HG02571 (cell line): Measurements from ENCODE around the gene C1QL1.
A peak's percentile ranks its signal among the peaks of the same experiment; 100 is the strongest.

Experiments used
- ATAC-seq: cut with Tn5 transposase; IDR thresholded peaks from one replicate; pipeline ENCODE4 v1.9.1; 2021; ENCODE audit warnings: mild to moderate bottlenecking, moderate library complexity; ENCODE audit not compliant: unreplicated experiment

C1QL1 gene

DNA sequence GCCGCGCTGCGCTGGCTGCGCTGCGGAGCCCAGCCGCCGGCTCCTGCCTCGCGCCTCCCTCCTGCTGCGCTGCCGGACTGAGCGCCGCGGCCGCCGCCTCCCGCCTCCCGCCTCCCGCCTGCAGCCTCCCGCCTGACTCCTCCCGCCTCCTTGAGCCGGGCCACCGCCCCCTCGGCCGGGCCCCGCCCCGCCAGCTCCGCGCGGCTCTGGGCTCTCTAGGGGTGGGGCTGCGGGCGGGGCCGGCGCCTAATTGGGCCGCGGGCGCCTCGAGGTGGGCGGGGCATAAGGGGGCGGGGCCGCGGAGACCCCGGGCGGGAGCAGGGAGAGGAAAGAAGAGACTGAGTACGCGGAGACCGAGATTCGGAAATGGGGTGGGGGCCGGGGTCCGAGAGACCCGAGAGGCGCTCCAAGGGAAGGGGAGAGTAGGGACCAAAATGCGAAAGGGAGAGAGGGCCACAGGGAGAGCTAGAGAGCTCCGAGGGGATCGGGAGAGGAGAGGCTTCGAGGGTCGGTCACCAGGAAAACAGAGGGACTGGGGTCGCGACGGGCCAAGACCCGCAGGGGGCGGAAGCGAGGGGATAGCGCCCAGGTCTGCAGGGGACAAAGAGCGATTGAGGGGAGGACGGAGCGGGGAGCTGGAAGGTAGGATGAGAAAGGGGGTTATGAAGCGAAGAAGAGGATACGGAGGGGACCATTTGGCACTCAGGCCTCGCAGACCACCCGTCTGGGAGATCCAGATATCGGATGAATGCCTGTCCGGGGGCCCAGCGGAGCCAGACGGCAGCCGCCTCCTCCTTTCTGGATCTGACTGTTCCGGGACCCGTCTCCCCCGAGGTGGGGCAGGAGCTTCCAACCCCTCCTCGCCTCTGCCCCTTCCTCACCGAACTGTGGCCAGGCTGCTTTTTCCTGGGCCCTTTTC lies at the start of gene C1QL1:
TSS of gene C1QL1 (minus strand) at position 79 of the 919 bp plus-strand sequence. CDS start 255 bp downstream, outside the sequence.
- ATAC-seq: peak; percentile 67

GRCh38 chr17:45016823-45017222 lies 48.7 kb upstream of the C1QL1 start:
- no peak for ATAC-seq

- ATAC-seq: no peak
These were observed 48.1 kb upstream of the C1QL1 start for GRCh38 chr17:45016237-45016636.

DNA sequence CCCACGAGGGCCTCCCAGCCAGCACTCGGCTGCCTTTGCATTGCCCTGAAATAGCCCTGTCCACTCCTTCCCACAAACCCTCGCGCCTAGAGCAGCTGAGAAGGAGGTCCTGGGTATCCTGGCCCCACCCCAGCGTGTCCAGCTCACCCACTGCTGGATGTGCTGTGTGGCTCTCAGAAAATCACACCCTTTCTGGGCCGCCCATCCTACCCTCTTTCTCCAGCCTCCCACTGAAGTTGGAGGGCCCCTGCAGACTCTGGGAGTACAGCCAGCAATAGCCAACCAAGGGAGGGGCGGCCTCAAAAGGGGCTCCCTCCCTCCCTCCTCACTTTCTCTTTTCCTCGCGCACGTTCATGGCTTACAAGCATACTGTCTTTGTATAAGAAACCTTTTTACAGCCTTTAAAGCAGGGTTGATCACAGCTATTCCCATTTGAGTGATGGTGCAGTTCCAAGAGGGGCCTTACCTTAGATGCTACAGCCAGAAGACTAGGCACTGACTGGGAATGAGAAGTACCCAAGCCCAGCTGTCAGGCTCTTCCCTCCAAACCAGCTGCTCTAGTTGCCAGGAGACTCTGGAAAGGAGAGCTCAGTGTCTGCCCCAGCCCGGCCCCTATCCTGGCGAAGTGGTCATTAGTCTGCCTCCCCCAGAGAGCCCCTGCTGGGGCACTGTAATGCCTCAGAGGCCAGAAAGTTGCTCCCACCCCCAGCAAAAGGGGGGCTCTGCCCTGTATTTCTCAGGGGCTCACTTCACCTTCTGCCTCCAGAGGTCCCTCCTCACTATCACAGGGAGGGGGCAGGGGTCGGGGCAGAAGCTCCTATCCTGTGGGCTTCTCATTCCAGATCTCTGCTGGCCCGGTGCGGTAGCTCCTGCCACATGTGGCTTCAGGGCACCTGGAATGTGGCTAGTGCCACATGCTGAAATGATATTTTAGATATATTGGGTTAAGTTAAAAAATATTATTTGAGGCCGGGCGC lies 45.2 kb upstream of the C1QL1 start:
- ATAC-seq: no peak

DNA sequence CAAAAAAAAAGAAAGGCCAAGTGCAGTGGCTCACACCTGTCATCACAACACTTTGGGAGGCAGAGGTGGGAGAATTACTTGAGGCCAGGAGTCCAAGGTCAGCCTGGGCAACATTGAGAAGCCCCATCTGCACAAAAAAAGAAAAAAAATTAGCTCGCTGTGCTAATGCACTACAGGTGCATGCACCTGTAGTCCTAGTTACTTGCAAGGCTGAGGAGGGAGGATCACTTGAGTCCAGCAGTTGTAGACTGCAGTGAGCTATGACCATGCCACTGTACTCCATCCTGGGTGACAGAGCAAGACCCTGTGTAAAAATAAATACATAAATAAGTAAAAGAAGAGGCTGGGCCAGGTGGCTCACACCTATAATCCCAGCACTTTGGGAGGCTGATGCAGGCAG lies 43.7 kb upstream of the C1QL1 start:
- ATAC-seq: no peak

DNA sequence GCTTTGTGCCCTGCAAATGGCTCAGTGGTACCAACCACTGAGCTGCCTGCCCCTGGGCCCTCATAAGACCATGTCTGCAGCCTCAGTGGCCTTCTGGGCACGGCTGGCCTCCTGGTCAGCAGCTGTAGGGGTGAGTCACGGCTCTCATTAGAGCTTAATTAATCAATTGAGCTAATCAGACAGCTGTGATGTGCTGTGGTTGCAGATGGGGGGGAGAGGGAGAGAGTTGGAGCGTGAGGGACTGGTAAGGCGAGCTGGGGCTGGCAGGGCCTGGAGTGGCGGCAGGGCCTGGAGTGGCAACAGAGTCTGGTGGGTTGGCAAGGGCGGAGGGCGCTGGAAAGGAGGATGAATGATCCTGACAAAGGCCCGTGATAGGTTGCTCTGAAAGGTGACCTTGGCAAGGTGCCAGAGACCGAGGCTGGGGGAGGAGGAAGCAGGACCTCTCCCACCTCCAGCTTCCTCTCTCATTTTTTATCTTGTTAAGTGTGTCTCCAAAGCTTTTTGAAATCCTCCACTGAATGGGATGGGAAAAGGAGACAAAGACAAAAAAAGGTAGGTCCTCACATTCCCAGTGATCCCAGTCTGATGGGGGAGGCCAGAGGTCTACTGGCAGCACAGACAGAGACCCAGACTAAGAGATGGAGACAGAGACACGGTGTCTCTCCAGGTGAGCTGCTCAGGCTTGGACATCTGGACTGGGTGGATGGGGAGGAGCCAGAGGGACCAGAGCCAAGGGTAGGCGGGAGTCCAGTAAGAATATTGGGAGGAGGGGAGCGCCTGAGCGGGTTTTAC lies 41.8 kb upstream of the C1QL1 start:
- ATAC-seq: no peak

DNA sequence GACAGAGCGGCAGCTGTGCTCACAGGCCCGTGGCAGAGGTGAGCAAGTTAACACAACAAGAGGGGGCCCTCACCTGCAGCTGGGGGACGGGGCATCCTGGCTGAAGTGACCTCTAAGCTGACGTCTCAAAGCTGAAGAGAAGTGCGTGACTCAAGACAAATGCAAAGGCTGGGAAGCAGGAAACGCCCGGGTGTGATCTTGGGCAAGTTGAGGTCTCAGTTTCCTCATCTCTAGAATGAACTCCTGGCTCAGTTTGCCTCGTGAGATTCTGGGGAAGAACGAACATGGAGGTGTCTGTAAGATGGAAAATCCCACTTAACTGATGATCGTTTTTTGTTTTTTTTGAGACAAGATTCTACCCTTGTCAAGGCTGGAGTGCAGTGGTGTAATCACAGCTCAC lies 40.1 kb upstream of the C1QL1 start:
- ATAC-seq: no peak

- no peak for ATAC-seq
These were observed 38.9 kb upstream of the C1QL1 start for GRCh38 chr17:45006927-45007461.

GRCh38 chr17:45005700-45006099 lies 37.6 kb upstream of the C1QL1 start:
- ATAC-seq: no peak

DNA sequence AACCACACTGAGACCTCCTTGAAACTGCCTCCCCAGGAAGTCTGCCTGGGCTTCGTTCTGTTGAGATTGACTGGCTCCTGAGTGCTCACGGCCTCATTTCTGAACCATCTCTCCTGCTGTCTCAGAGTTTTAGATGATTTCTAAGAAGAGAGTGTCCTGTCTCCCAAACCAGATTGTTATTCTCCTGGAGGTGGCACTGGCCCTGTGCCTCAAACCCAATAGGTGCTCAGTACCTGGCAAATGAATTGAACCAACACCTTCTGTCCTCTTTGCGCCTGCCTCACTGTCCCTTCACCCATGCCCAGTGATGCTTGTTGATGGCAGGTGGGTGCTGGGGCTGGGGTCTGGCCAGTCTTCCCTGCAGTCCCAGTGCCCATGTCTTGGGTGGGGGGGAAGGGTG lies 36.3 kb upstream of the C1QL1 start:
- no peak for ATAC-seq

GRCh38 chr17:45003877-45004276 lies 35.8 kb upstream of the C1QL1 start:
- ATAC-seq: no peak

DNA sequence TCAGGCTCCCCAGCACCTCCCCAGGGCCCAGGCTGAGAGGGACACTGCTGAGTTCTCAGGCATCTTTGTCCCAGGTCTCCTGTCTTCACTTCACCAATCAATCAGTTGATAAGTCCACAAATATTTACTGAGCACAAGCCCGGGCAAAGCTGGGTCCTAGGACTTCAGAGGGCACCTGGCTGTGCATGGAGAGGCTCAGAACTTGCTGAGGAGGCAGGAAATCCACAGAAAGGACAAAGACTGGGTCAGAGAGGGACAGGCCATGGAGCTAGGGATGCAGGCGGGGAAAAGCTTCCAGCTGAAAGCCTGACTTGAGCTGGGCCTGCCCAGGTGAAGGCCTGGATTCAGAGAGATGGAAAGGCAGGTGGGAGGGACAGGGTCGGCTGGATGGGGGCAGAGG lies 33.2 kb upstream of the C1QL1 start:
- ATAC-seq: no peak

GRCh38 chr17:44999433-44999832 lies 31.3 kb upstream of the C1QL1 start:
- ATAC-seq: no peak

DNA sequence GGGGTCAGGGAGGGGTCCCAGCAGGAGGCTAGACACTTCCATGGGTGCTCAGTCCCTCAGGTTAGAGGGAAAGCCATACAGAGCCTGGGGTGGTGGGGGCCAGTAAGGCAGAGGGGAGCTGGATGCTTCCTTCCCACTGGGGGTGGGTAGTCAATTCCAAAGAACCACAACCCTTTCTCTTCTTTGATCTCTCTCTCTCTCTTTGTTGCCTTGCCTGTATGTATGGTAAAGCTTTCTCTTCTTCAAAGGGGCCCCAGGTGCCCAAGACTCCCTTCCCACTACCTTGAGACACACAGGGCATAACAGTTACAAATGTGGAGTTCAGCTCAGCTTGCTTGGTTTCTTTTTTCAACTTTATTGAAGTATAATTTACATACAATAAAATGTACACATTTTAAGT lies 30.5 kb upstream of the C1QL1 start:
- ATAC-seq: no peak

- ATAC-seq: no peak
These were observed 29.8 kb upstream of the C1QL1 start for GRCh38 chr17:44997733-44998520.

GRCh38 chr17:44996304-44996703 lies 28.2 kb upstream of the C1QL1 start:
- ATAC-seq: no peak

GRCh38 chr17:44995436-44996001 lies 27.4 kb upstream of the C1QL1 start:
- ATAC-seq: no peak

DNA sequence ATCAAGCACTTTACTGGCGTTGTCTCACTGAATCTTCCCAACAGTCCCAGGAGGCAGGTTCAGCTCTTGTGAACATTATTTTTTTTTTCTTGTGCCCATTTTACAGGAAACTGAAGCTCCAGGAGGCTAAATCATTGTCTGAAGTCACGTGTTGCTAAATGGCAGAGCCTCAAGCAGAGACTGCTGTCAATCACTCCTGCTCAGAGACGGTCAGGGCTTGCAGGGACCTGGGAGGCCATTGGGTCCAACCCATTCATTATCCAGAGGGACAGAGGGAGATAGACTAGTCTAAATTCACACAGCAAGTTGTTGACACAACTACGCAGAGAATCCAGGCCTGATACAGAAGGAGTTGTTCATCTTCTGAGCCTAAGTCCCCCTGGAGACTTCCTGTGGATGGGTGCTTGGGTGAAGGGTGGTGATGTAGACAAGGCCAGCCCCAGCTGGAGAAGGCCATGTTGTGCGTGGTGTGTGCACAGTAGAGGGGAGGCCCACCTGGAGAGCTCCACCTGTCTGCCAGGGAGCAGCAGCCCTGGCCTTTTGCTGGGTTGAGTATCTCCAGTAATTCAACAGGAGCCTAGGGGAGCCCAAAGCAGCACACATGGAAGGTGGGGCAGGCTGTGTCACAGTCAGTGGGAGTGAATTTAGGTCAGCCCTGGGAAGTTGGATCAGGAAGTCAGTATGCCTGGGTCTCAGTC lies 24.3 kb upstream of the C1QL1 start:
- no peak for ATAC-seq

GRCh38 chr17:44990994-44991393 lies 22.9 kb upstream of the C1QL1 start:
- no peak for ATAC-seq
